Common myeloid progenitor, CD34-positive (primary cell): Measurements from ENCODE around the gene NRG2.

Source experiments
- CTCF ChIA-PET: fragments of 350-600 bp; sonication (Branson Sonifier 250); formaldehyde crosslinking; loops from one replicate; lab custom pipeline; 2021; ENCODE audit warnings: antibody characterized with exemption; lab: Charles Lee
- POLR2A ChIA-PET: fragments of 350-600 bp; sonication (Branson Sonifier 250); formaldehyde crosslinking; loops from one replicate; lab custom pipeline; 2021; ENCODE audit warnings: antibody characterized with exemption; lab: Charles Lee
- DNase-seq, 3 donors: peaks; one replicate each; pipeline versions ENCODE4 v3.0.0 to v3.0.0-alpha.2; 2013
- H3K27ac ChIP-seq, 2 experiments: 1 replicate in 1 of 2; 2 replicates in 1 of 2; pipeline ENCODE4 v1.7.0; 2013; ENCODE audit warnings: inconsistent platforms in 2 of 2, low read length in 2 of 2, mild to moderate bottlenecking in 2 of 2, low read depth in 1 of 2, moderate library complexity in 1 of 2; ENCODE audit not compliant: severe bottlenecking in 2 of 2, insufficient read depth in 1 of 2, poor library complexity in 1 of 2
- H3K27me3 ChIP-seq, 5 experiments: replicated peaks in 2 of 5; 1 replicate in 3 of 5; 2 replicates in 2 of 5; pipeline versions ENCODE4 v1.6.1 to v1.7.0; 2013; ENCODE audit warnings: low read length in 4 of 5, mild to moderate bottlenecking in 2 of 5, moderate library complexity in 2 of 5, inconsistent platforms in 1 of 5; ENCODE audit not compliant: insufficient read depth in 5 of 5, control insufficient read depth in 4 of 5
- H3K36me3 ChIP-seq, 4 experiments: 1 replicate in 2 of 4; 2 replicates in 2 of 4; pipeline versions ENCODE4 v1.6.1 to v1.7.0; 2013; ENCODE audit warnings: low read length in 3 of 4, control low read depth in 1 of 4, mild to moderate bottlenecking in 1 of 4; ENCODE audit not compliant: control insufficient read depth in 4 of 4, insufficient read depth in 4 of 4
- H3K4me1 ChIP-seq, 4 experiments: 1 replicate in 3 of 4; 2 replicates in 1 of 4; pipeline versions ENCODE4 v1.6.1 to v1.7.1; 2013; ENCODE audit warnings: low read length in 3 of 4, mild to moderate bottlenecking in 3 of 4, control low read depth in 1 of 4, inconsistent platforms in 1 of 4, moderate library complexity in 1 of 4; ENCODE audit not compliant: control insufficient read depth in 4 of 4, insufficient read depth in 4 of 4; ENCODE audit errors: control extremely low read depth in 1 of 4
- H3K4me3 ChIP-seq, 7 experiments: 1 replicate in 4 of 7; 2 replicates in 3 of 7; pipeline versions ENCODE4 v1.5.1 to v1.7.0; 2013; ENCODE audit warnings: mild to moderate bottlenecking in 7 of 7, low read length in 6 of 7, moderate library complexity in 6 of 7, inconsistent platforms in 2 of 7, low read depth in 2 of 7, control low read depth in 1 of 7; ENCODE audit not compliant: insufficient read depth in 4 of 7, control insufficient read depth in 1 of 7; ENCODE audit errors: extremely low read depth in 1 of 7
- H3K9me3 ChIP-seq, 5 experiments: 1 replicate in 4 of 5; 2 replicates in 1 of 5; pipeline versions ENCODE4 v1.6.1 to v1.7.1; 2013; ENCODE audit warnings: low read length in 4 of 5, mild to moderate bottlenecking in 2 of 5, inconsistent platforms in 1 of 5, low read depth in 1 of 5, moderate library complexity in 1 of 5; ENCODE audit not compliant: control insufficient read depth in 4 of 5, insufficient read depth in 2 of 5; ENCODE audit errors: control extremely low read depth in 1 of 5
- WGBS: methylation state at CpG from one replicate; pipeline ENCODE4 v1.1.5; 2013; ENCODE audit not compliant: insufficient coverage; 5-methylcytosine and 5-hydroxymethylcytosine counted together

The NRG2 gene

DNA sequence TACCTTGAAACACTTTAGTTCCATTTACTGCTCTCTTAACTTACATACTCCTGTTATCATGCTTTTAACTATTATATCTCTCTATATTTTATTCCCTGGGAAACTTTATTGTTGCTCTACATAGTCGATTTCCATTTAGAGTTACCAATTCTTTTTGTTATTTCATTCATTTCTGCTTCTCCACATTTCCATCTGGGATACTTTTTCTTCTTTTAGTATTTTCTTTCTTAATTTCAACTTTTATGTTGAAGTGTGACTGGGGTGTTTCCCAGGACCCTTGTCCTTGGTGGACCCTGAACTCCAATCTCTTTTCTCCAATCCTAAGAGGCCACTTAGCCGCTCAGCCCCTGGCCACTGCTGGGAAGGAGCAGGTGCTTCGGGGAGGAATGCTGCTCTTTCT lies 211.5 kb downstream of the NRG2 start:
- POLR2A ChIA-PET = no interaction called here
- H3K4me3 ChIP-seq = no peak overlapping the region
- DNase-seq = no peak
- peaks cover 0 to 2% (median 0%) of the 10 kb centered on the region in 5 experiments for H3K9me3 ChIP-seq
- no peak overlapping the region for H3K27ac ChIP-seq
- H3K27me3 ChIP-seq = peaks cover 0 to 9% (median 6%) of the 10 kb centered on the region in 5 experiments
- CTCF ChIA-PET = interaction anchor here (1.1 to 1.3 kb wide), 2 partner anchors 12 to 139 kb away, joined by 3 to 5 read pairs; no protein-coding TSS in a partner anchor
- no peaks in the 10 kb centered on the region for H3K4me1 ChIP-seq
- 100% methylated on average over 1 of the region's 3 CpGs for WGBS
- H3K36me3 ChIP-seq = no peaks in the 10 kb centered on the region

- H3K4me1 ChIP-seq = no peaks in the 10 kb centered on the region
- H3K36me3 ChIP-seq = no peaks in the 10 kb centered on the region
- DNase-seq = no peak
- no peak overlapping the region for H3K27ac ChIP-seq
- CTCF ChIA-PET = no interaction called here
- WGBS = no CpG with 5 or more reads among the region's 6 CpGs
- POLR2A ChIA-PET = no interaction called here
- H3K4me3 ChIP-seq = no peak overlapping the region
- H3K9me3 ChIP-seq = peaks cover 0 to 2% (median 0%) of the 10 kb centered on the region in 5 experiments
- H3K27me3 ChIP-seq = peaks cover 0 to 11% (median 6%) of the 10 kb centered on the region in 5 experiments
Observed at GRCh38 chr5:139829471-139829870, 213.6 kb downstream of the NRG2 start.

- Histone ChIP-seq H3K27me3 (peaks cover 0 to 11% (median 6%) of the 10 kb centered on the region in 5 experiments), H3K9me3 (peaks cover 0 to 2% (median 0%) of the 10 kb centered on the region in 5 experiments), H3K27ac (no peak overlapping the region), H3K4me1 (no peaks in the 10 kb centered on the region), H3K36me3 (no peaks in the 10 kb centered on the region), H3K4me3 (no peak overlapping the region)
- CTCF ChIA-PET = no interaction called here
- no peak for DNase-seq
- 81% methylated on average over 7 of the region's 8 CpGs for WGBS
- POLR2A ChIA-PET = no interaction called here
Observed at GRCh38 chr5:139828207-139828895, 214.7 kb downstream of the NRG2 start.

GRCh38 chr5:139825690-139826089 lies 217.4 kb downstream of the NRG2 start:
- ChIA-PET POLR2A (no interaction called here), CTCF (interaction anchor here (0.6 to 0.9 kb wide), 2 partner anchors 12 to 14 kb away, joined by 3 read pairs; no protein-coding TSS in a partner anchor)
- H3K9me3 ChIP-seq = peaks cover 0 to 2% (median 0%) of the 10 kb centered on the region in 5 experiments
- H3K27me3 ChIP-seq = peaks cover 0 to 9% (median 0%) of the 10 kb centered on the region in 5 experiments
- H3K27ac ChIP-seq = no peak overlapping the region
- H3K4me3 ChIP-seq = no peak overlapping the region
- no peaks in the 10 kb centered on the region for H3K4me1 ChIP-seq
- 92% methylated on average over 6 of the region's 7 CpGs for WGBS
- no peaks in the 10 kb centered on the region for H3K36me3 ChIP-seq
- no peak for DNase-seq

- Histone ChIP-seq H3K9me3 (peaks cover 0 to 6% (median 1%) of the 10 kb centered on the region in 5 experiments), H3K27ac (no peak overlapping the region), H3K4me3 (no peak overlapping the region), H3K4me1 (no peaks in the 10 kb centered on the region), H3K27me3 (peaks cover 0 to 14% (median 0%) of the 10 kb centered on the region in 5 experiments), H3K36me3 (no peaks in the 10 kb centered on the region)
- ChIA-PET POLR2A (no interaction called here), CTCF (interaction anchor here (1.0 to 1.4 kb wide), 3 partner anchors 14 to 39 kb away, joined by 3 to 5 read pairs (median 4); no protein-coding TSS in a partner anchor)
- DNase-seq = no peak
- WGBS = 98% methylated on average over 4 of the region's 7 CpGs
Observed at GRCh38 chr5:139823757-139824355, 219.2 kb downstream of the NRG2 start.

GRCh38 chr5:139822553-139823425 lies 220.3 kb downstream of the NRG2 start:
- Histone ChIP-seq H3K27ac (no peak overlapping the region), H3K4me3 (no peak overlapping the region), H3K36me3 (no peaks in the 10 kb centered on the region), H3K27me3 (peaks cover 0 to 19% (median 0%) of the 10 kb centered on the region in 5 experiments), H3K4me1 (no peaks in the 10 kb centered on the region), H3K9me3 (peaks cover 0 to 10% (median 5%) of the 10 kb centered on the region in 5 experiments)
- 90% methylated on average over 22 of the region's 25 CpGs for WGBS
- CTCF ChIA-PET = interaction anchor here (1.0 kb wide), 1 partner anchor 15 kb away, joined by 4 read pairs; no protein-coding TSS in a partner anchor
- DNase-seq = no peak
- POLR2A ChIA-PET = no interaction called here
